GM23338 (cell line): ENCODE data around the gene PTOV1. TPM values are rescaled to one million over a fixed set of nuclear protein-coding genes. Genes with fewer than 3 reads are reported as not detected.
A peak's percentile ranks its signal among the peaks of the same experiment; 100 is the strongest.

Source experiments
- ATAC-seq: fragments of 200-7000 bp; cut with Tn5 transposase; 3 replicates; pipeline ENCODE4 v1.9.1; 2020
- DNase-seq: peaks from one replicate; pipeline ENCODE4 v3.0.0-alpha.2; 2015; ENCODE audit warnings: low spot score
- H2AFZ ChIP-seq: fragments of 200-600 bp; sonication (generic); 2 replicates; pipeline ENCODE4 v1.8.0; 2016; ENCODE audit warnings: antibody characterized with exemption, mild to moderate bottlenecking, moderate library complexity
- H3F3A ChIP-seq: fragments of 200-600 bp; sonication (generic); replicated peaks from 2 replicates; pipeline ENCODE4 v1.8.0; 2017; ENCODE audit warnings: antibody characterized with exemption, mixed run types, low read depth
- H3K27ac ChIP-seq: fragments of 200-600 bp; sonication (generic); 2 replicates; pipeline ENCODE4 v1.6.1; 2016; ENCODE audit warnings: low read depth
- H3K27me3 ChIP-seq: fragments of 200-600 bp; sonication (generic); 2 replicates; pipeline ENCODE4 v1.8.0; 2016; ENCODE audit warnings: mild to moderate bottlenecking, mixed run types, moderate library complexity; ENCODE audit not compliant: insufficient read depth
- H3K36me3 ChIP-seq: fragments of 200-600 bp; sonication (generic); 2 replicates; pipeline ENCODE4 v1.8.0; 2016; ENCODE audit warnings: mild to moderate bottlenecking; ENCODE audit not compliant: insufficient read depth
- H3K4me1 ChIP-seq: fragments of 200-600 bp; sonication (generic); 2 replicates; pipeline ENCODE4 v1.8.0; 2016; ENCODE audit warnings: mild to moderate bottlenecking, moderate library complexity; ENCODE audit not compliant: insufficient read depth
- H3K4me2 ChIP-seq: fragments of 200-600 bp; sonication (generic); 2 replicates; pipeline ENCODE4 v1.7.1; 2017; ENCODE audit warnings: mixed run types
- H3K4me3 ChIP-seq: fragments of 200-600 bp; sonication (generic); 2 replicates; pipeline ENCODE4 v1.6.1; 2016; ENCODE audit warnings: mixed run types
- H3K79me2 ChIP-seq: fragments of 200-600 bp; sonication (generic); replicated peaks from 2 replicates; pipeline ENCODE4 v1.8.0; 2017; ENCODE audit warnings: mild to moderate bottlenecking; ENCODE audit not compliant: insufficient read depth
- H3K9me2 ChIP-seq: fragments of 200-600 bp; sonication (generic); 2 replicates; pipeline ENCODE4 v1.8.0; 2017; ENCODE audit not compliant: insufficient read depth
- H4K20me1 ChIP-seq: fragments of 200-600 bp; sonication (generic); replicated peaks from 2 replicates; pipeline ENCODE4 v1.8.0; 2017; ENCODE audit warnings: mild to moderate bottlenecking; ENCODE audit not compliant: insufficient read depth
- H3K27ac Mint-ChIP-seq: 2 replicates; pipeline ENCODE4 v1.8.0; 2020; ENCODE audit warnings: inconsistent platforms, mild to moderate bottlenecking, moderate library complexity, mixed read lengths
- H3K27me3 Mint-ChIP-seq: 3 replicates; pipeline ENCODE4 v1.8.0; 2022; ENCODE audit warnings: low read depth, mild to moderate bottlenecking, moderate library complexity, mixed read lengths, inconsistent platforms; ENCODE audit not compliant: insufficient read depth, poor library complexity
- H3K36me3 Mint-ChIP-seq: 3 replicates; pipeline ENCODE4 v1.8.0; 2021; ENCODE audit warnings: low read depth, mild to moderate bottlenecking, inconsistent platforms, moderate library complexity, mixed read lengths
- H3K4me1 Mint-ChIP-seq: 3 replicates; pipeline ENCODE4 v1.8.0; 2020; ENCODE audit warnings: mild to moderate bottlenecking, inconsistent platforms, mixed read lengths
- H3K4me3 Mint-ChIP-seq: 3 replicates; pipeline ENCODE4 v1.8.0; 2021; ENCODE audit warnings: moderate library complexity, mild to moderate bottlenecking, inconsistent platforms, mixed read lengths
- H3K9me3 Mint-ChIP-seq: 3 replicates; pipeline ENCODE4 v1.8.0; 2020; ENCODE audit warnings: moderate library complexity, mild to moderate bottlenecking, inconsistent platforms, mixed read lengths
- ETS1 ChIP-seq: IDR thresholded peaks from 2 replicates; pipeline ENCODE4 v1.6.1; 2016; ENCODE audit warnings: antibody characterized with exemption
- EZH2 ChIP-seq: fragments of 200-600 bp; sonication (generic); IDR thresholded peaks from one replicate; pipeline ENCODE4 v1.8.0; 2017; ENCODE audit warnings: antibody characterized with exemption, mild to moderate bottlenecking, low read depth; ENCODE audit not compliant: unreplicated experiment
- ZNF114 ChIP-seq: fragments of 250-450 bp; sonication (Bioruptor Pico); IDR thresholded peaks from 2 replicates; pipeline ENCODE4 v1.5.0; 2020; ENCODE audit warnings: mild to moderate bottlenecking, moderate library complexity
- ZNF331 ChIP-seq: fragments of 250-450 bp; sonication (Bioruptor Pico); IDR thresholded peaks from 2 replicates; pipeline ENCODE4 v1.5.0; 2020; ENCODE audit warnings: low read depth, mild to moderate bottlenecking, moderate library complexity
- ZNF462 ChIP-seq: fragments of 250-450 bp; sonication (Bioruptor Pico); IDR thresholded peaks from 2 replicates; pipeline ENCODE4 v1.5.0; 2020; ENCODE audit warnings: mild to moderate bottlenecking, moderate library complexity
- polyA plus RNA-seq: library from polyadenylated mRNA; unstranded; fragments of >200 nt; fragmentation: Nextera tagmentation; extraction: Ambion mirVana; gene quantifications from 2 replicates; pipeline ENCODE4 v1.2.1, GENCODE V29; 2016
- total RNA-seq: library from RNA; depleted of rRNA; stranded (reverse); fragments of >200 nt; shearing (Covaris generic); gene quantifications from 2 replicates; pipeline ENCODE4 v1.2.3, GENCODE V29; 2014

PTOV1 gene
- total and polyA plus RNA-seq, 2 experiments from 2014 or later = 188 to 209 TPM

- peaks cover 12% of the 10 kb centered on the region; the same call in 1 of the 2 replicates for H3F3A ChIP-seq
- Mint-ChIP-seq H3K4me3 (no peak overlapping the region), H3K27ac (no peak overlapping the region)
These were observed 56.1 kb downstream of the PTOV1 start for GRCh38 chr19:49906879-49907564.

GRCh38 chr19:49907745-49908446, 56.9 kb downstream of the PTOV1 start:
- Mint-ChIP-seq H3K4me3 (no peak overlapping the region; the same call in 2 of the 3 replicates), H3K27ac (no peak overlapping the region), H3K36me3 (peaks cover 63% of the 10 kb centered on the region), H3K4me1 (peaks cover 19% of the 10 kb centered on the region), H3K27me3 (peaks cover 21% of the 10 kb centered on the region), H3K9me3 (no peaks in the 10 kb centered on the region; the same call in 2 of the 3 replicates)
- H4K20me1 ChIP-seq = peaks cover 33% of the 10 kb centered on the region
- H3K4me1 ChIP-seq = peaks cover 10% of the 10 kb centered on the region
- peaks cover 3% of the 10 kb centered on the region; the same call in 1 of the 2 replicates for H3K36me3 ChIP-seq
- ATAC-seq = no peak
- H3K9me2 ChIP-seq = no peaks in the 10 kb centered on the region
- peaks cover 2% of the 10 kb centered on the region; the same call in 1 of the 2 replicates for H3K79me2 ChIP-seq
- H3F3A ChIP-seq = peaks cover 12% of the 10 kb centered on the region; the same call in 1 of the 2 replicates
- H3K27ac ChIP-seq = no peak overlapping the region
- H3K27me3 ChIP-seq = no peaks in the 10 kb centered on the region
- H3K4me3 ChIP-seq = no peak overlapping the region
- H3K4me2 ChIP-seq = no peak overlapping the region
- DNase-seq = no peak
- H2AFZ ChIP-seq = no peak overlapping the region
- TF ChIP-seq ZNF462 (CRISPR knock-in tag) (no peak), EZH2 (no peak), ZNF331 (no peak), ETS1 (no peak), ZNF114 (CRISPR knock-in tag) (no peak)

More at GRCh38 chr19:49906879-49907564, 56.1 kb downstream of the PTOV1 start:
- Histone ChIP-seq H3K79me2 (peaks cover 2% of the 10 kb centered on the region; the same call in 1 of the 2 replicates), H3K36me3 (peaks cover 3% of the 10 kb centered on the region; the same call in 1 of the 2 replicates), H3K4me2 (0 out of 2 replicates have a peak overlapping the region, but pooled peaks have one; percentile 47), H4K20me1 (peaks cover 27% of the 10 kb centered on the region), H3K4me1 (peaks cover 10% of the 10 kb centered on the region), H3K9me2 (no peaks in the 10 kb centered on the region), H3K4me3 (no peak overlapping the region), H3K27ac (no peak overlapping the region), H2AFZ (no peak overlapping the region), H3K27me3 (no peaks in the 10 kb centered on the region)
- H3K4me1 Mint-ChIP-seq = peaks cover 19% of the 10 kb centered on the region
- TF ChIP-seq ZNF114 (CRISPR knock-in tag) = no peak
- TF ChIP-seq ETS1 = no peak
- peak; percentile 9; the same call in 2 of the 3 replicates for ATAC-seq
- no peaks in the 10 kb centered on the region; the same call in 2 of the 3 replicates for H3K9me3 Mint-ChIP-seq
- H3K36me3 Mint-ChIP-seq = peaks cover 56% of the 10 kb centered on the region
- DNase-seq = no peak
- H3K27me3 Mint-ChIP-seq = peaks cover 21% of the 10 kb centered on the region
